C4-2B (cell line): ENCODE data around the gene BCKDK.
"Not testable (repeated sequence)": the region's sequence is repeated elsewhere in the genome, so short reads cannot be mapped to it uniquely, and the experiment has no call there.

Experiments used
- ZFX ChIP-seq: fragments of 450-650 bp; IDR thresholded peaks from 2 replicates; pipeline ENCODE4 v1.6.1; 2017
- TF ChIP-seq, protein P1 (sequence below): fragments of 450-650 bp; conservative IDR thresholded peaks from 2 replicates; pipeline ENCODE4 v1.5.1; 2017; ENCODE audit warnings: mild to moderate bottlenecking

DNA sequence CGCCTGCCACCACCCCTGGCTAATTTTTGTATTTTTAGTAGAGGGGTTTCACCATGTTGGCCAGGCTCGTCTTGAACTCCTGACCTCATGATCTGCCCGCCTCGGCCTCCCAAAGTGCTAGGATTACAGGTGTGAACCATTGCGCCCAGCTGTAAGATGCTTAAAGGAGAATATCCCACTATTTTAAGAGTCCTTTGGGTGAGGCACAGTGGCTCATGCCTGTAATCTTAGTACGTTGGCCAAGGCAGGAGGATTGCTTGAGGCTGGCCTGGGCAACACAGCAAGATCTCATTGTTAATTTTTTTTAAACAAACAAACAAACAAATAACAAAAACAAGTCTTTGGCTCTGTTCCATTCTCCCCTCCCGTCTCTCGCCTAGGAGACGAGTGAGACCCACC lies 32.9 kb downstream of the BCKDK start:
- TF ChIP-seq, protein P1, sequence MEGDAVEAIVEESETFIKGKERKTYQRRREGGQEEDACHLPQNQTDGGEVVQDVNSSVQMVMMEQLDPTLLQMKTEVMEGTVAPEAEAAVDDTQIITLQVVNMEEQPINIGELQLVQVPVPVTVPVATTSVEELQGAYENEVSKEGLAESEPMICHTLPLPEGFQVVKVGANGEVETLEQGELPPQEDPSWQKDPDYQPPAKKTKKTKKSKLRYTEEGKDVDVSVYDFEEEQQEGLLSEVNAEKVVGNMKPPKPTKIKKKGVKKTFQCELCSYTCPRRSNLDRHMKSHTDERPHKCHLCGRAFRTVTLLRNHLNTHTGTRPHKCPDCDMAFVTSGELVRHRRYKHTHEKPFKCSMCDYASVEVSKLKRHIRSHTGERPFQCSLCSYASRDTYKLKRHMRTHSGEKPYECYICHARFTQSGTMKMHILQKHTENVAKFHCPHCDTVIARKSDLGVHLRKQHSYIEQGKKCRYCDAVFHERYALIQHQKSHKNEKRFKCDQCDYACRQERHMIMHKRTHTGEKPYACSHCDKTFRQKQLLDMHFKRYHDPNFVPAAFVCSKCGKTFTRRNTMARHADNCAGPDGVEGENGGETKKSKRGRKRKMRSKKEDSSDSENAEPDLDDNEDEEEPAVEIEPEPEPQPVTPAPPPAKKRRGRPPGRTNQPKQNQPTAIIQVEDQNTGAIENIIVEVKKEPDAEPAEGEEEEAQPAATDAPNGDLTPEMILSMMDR = not testable (repeated sequence)
- TF ChIP-seq ZFX = not testable (repeated sequence)
